ENCODE data around the gene SPINK14. TPM values are rescaled to one million over a fixed set of nuclear protein-coding genes. Genes with fewer than 3 reads are reported as not detected.

SPINK14 gene
- total and polyA plus RNA-seq, 2 experiments from 2014 or later, result not detected

GRCh38 chr5:148191010-148191409, 22.7 kb downstream of the SPINK14 start:
- Histone ChIP-seq H3K4me3 (no peak overlapping the region), H3K4me1 (ENCODE audit: low read depth) (no peaks in the 10 kb centered on the region), H3K36me3 (no peaks in the 10 kb centered on the region), H3K27ac (no peak overlapping the region), H3K27me3 (no peaks in the 10 kb centered on the region), H3K9me3 (ENCODE audit: low read depth) (no peaks in the 10 kb centered on the region)
- no peak for TF ChIP-seq CTCF (IDR thresholded peaks at IDR 0.05; ENCODE audit: low read depth, low read length)
- DNase-seq (ENCODE audit: low read depth in 1 of 2, low spot score in 1 of 2), result no peak

- Histone ChIP-seq H3K4me1 (ENCODE audit: low read depth) (no peaks in the 10 kb centered on the region), H3K36me3 (no peaks in the 10 kb centered on the region), H3K4me3 (no peak overlapping the region), H3K9me3 (ENCODE audit: low read depth) (no peaks in the 10 kb centered on the region), H3K27me3 (no peaks in the 10 kb centered on the region), H3K27ac (no peak overlapping the region)
- no peak for TF ChIP-seq CTCF (IDR thresholded peaks at IDR 0.05; ENCODE audit: low read depth, low read length)
- no peak for DNase-seq (ENCODE audit: low read depth in 1 of 2, low spot score in 1 of 2)
Observed at GRCh38 chr5:148193202-148193601, 24.9 kb downstream of the SPINK14 start.

GRCh38 chr5:148201151-148201550, 32.8 kb downstream of the SPINK14 start:
- no peaks in the 10 kb centered on the region for H3K27me3 ChIP-seq
- no peak overlapping the region for H3K4me3 ChIP-seq
- H3K27ac ChIP-seq, result no peak overlapping the region
- no peak for DNase-seq (ENCODE audit: low read depth in 1 of 2, low spot score in 1 of 2)
- H3K36me3 ChIP-seq, result no peaks in the 10 kb centered on the region
- no peaks in the 10 kb centered on the region for H3K9me3 ChIP-seq (ENCODE audit: low read depth)
- H3K4me1 ChIP-seq (ENCODE audit: low read depth), result no peaks in the 10 kb centered on the region
- TF ChIP-seq CTCF (IDR thresholded peaks at IDR 0.05; ENCODE audit: low read depth, low read length), result no peak

GRCh38 chr5:148202531-148203203, 34.3 kb downstream of the SPINK14 start, which contains the start of gene SPINK6:
TSS of gene SPINK6 (plus strand) at chr5:148203042. CDS start at chr5:148203097, 55 bp downstream.
- Histone ChIP-seq H3K27ac (no peak within 1 kb of the TSS), H3K4me3 (no peak within 1 kb of the TSS), H3K4me1 (ENCODE audit: low read depth) (no peaks in the 10 kb centered on the region), H3K27me3 (no peaks in the 10 kb centered on the region), H3K36me3 (no peaks in the 10 kb centered on the region), H3K9me3 (ENCODE audit: low read depth) (no peaks in the 10 kb centered on the region)
- no peak for TF ChIP-seq CTCF (IDR thresholded peaks at IDR 0.05; ENCODE audit: low read depth, low read length)
- DNase-seq (ENCODE audit: low read depth in 1 of 2, low spot score in 1 of 2), result no peak

- no peaks in the 10 kb centered on the region for H3K4me1 ChIP-seq (ENCODE audit: low read depth)
- H3K9me3 ChIP-seq (ENCODE audit: low read depth), result no peaks in the 10 kb centered on the region
- H3K27me3 ChIP-seq, result no peaks in the 10 kb centered on the region
- no peaks in the 10 kb centered on the region for H3K36me3 ChIP-seq
- TF ChIP-seq CTCF (IDR thresholded peaks at IDR 0.05; ENCODE audit: low read depth, low read length), result no peak
- H3K4me3 ChIP-seq, result no peak overlapping the region
- DNase-seq (ENCODE audit: low read depth in 1 of 2, low spot score in 1 of 2), result peak in 1 of 2 donors; percentile 89
- no peak overlapping the region for H3K27ac ChIP-seq
Observed at GRCh38 chr5:148205044-148205806, 36.9 kb downstream of the SPINK14 start.

Measured in cardiac muscle cell (in vitro differentiated cells and primary cell).